Cardiac fibroblast (primary cell): Measurements from ENCODE around the gene NSUN2.

Experiments
- DNase-seq, 2 donors: peaks; one replicate each; pipeline versions ENCODE4 v3.0.0 to v3.0.0-alpha.2; 2010; ENCODE audit warnings: low read depth in 2 of 2
- H3K4me3 ChIP-seq, 2 donors: replicated peaks in 1 of 2; 1 replicate in 1 of 2; 2 replicates in 1 of 2; pipeline ENCODE4 v1.5.1; 2011; ENCODE audit warnings: low read depth in 2 of 2, low read length in 2 of 2, mild to moderate bottlenecking in 2 of 2, moderate library complexity in 1 of 2
- TF ChIP-seq, protein P1 (sequence below): IDR thresholded peaks from one replicate; pipeline ENCODE4 v1.5.1; 2011; ENCODE audit warnings: low read depth, mild to moderate bottlenecking, low read length, inconsistent platforms

NSUN2 gene

DNA sequence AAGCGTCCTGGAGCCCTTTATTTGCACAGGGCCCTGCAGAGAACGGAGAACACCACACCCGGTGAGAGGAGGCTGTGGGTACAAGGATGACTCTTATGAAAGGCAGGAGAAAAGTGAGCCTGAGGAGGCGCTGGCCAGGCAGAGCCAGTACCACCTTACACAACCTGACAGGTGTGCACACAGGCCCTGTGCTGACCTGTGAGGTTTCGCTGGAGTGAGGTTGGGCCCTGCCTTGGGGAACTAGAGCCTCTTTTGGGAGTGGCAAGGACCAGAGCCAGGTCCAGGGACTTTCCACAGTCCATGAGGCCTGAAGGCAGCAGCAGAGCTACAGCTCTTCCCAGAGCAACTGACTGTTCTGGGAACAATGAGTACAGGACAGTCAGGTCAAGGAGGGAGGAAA lies 3.4 kb upstream of the NSUN2 start:
- TF ChIP-seq, protein P1, sequence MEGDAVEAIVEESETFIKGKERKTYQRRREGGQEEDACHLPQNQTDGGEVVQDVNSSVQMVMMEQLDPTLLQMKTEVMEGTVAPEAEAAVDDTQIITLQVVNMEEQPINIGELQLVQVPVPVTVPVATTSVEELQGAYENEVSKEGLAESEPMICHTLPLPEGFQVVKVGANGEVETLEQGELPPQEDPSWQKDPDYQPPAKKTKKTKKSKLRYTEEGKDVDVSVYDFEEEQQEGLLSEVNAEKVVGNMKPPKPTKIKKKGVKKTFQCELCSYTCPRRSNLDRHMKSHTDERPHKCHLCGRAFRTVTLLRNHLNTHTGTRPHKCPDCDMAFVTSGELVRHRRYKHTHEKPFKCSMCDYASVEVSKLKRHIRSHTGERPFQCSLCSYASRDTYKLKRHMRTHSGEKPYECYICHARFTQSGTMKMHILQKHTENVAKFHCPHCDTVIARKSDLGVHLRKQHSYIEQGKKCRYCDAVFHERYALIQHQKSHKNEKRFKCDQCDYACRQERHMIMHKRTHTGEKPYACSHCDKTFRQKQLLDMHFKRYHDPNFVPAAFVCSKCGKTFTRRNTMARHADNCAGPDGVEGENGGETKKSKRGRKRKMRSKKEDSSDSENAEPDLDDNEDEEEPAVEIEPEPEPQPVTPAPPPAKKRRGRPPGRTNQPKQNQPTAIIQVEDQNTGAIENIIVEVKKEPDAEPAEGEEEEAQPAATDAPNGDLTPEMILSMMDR = no peak
- DNase-seq = no peak
- H3K4me3 ChIP-seq = no peak overlapping the region

DNA sequence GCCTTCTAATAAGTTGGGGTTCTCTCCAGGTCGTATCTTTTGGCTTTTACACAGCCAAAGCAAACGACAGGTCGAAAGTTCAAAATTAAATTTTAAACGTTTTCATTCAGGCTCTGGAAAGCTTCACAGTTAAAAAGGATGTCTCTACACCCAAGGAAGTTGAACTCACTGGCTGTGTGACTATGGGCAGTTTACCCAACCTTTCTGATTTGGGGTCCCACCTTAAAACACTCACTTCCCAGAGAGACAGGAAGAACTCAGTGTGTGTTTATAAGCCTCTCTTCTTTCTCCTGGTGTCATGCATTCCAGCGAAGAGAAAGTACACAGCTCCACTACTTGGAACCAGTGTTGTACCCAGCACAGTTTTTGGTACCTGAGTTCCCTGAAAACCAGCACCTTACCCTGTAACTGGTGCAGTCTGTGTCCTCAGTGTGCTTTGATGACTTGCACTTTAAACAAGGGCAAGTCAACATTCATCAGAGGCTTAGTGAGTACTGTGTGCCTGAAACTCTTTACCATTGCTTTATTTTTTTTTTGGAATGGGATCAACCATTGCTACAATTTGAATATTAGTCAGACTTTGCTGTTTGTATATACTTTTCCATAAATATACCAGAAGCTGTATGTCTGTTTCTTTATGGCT lies 2.1 kb upstream of the NSUN2 start:
- DNase-seq = peak in 1 of 2 donors; percentile 22
- TF ChIP-seq, protein P1 = no peak
- no peak overlapping the region for H3K4me3 ChIP-seq

DNA sequence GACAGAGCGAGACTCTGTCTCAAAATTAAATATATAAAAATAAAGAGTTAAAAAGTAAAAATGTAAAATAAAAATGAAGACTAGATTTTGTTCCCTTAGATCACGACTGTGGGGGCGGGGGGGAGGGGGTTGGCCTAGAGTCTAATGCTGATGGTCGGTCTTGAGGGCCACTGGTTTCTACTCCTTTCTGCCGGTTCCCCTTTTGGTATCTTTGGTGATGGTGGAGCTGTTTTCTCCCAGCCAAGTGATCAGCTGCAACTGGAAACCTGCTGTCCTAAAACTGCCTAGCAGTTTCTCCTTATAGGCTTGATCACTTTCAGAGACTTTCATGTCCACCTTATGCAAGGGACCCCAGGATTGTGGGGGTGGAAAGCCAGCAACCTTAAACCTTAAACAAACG lies 1.5 kb upstream of the NSUN2 start:
- H3K4me3 ChIP-seq = peak overlapping the region; percentile 90 to 91
- DNase-seq = peak in 1 of 2 donors; percentile 5

DNA sequence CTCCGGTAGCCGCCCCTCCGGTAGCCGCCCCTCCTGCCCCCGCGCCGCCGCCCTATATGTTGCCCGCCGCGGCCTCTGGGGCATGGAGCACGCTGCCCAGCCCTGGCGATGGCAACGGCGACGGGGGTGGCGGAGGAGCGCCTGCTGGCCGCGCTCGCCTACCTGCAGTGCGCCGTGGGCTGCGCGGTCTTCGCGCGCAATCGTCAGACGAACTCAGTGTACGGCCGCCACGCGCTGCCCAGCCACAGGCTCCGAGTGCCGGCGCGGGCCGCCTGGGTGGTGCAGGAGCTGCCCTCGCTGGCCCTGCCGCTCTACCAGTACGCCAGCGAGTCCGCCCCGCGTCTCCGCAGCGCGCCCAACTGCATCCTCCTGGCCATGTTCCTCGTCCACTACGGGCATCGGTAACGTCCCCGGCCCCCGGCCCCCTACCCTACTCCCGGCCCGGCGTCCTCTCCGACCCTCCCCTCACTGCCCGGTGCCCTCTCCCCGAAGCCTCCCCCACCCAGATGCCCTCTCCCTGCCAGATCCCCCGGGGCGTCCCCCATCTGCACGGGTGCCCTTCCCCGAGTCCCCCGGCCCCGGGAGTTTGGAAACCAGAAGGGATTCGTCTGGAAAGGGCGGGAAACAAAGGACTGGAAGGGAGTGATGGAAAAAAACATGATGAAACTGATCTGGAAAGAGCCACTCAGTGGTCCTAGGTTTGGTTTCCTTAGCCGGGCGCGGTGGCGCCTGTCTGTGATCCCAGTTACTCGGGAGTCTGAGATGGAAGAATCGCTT lies 813 bp upstream of the NSUN2 start:
- peak; percentile 12 to 19 for DNase-seq
- H3K4me3 ChIP-seq = peak overlapping the region; percentile 90 to 91
- TF ChIP-seq, protein P1 = no peak

More for the DNA sequence above, 1.5 kb upstream of the NSUN2 start:
- TF ChIP-seq, protein P1 = no peak

DNA sequence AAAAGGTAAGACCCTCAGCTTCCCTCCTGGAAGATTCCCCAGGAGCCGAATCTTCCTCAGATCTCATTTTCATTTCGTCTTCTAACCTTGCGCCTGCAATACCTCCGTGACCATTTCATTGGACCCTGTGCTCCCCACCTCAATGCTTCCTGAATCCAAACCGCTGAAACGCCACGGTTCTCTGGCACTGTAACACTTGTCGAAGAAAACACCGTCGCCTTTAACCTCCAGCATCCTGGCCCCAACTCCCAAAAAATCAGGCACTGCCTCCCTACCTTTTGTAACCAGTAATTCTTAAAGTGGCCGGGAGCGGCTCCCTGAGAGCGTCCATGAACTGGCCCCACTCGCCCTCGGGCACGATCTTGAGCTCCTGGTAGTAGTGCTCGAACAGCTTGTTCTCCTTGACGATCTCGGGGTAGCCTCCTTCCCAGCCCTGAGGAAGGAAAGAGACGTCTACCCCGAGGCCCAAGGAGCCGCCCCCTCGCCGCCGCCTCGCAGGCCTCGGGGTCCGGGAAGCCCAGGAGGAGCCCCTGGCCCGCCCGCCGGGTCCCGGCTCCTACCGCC lies 438 bp downstream of the NSUN2 start:
- peak overlapping the region; percentile 90 to 91 for H3K4me3 ChIP-seq
- TF ChIP-seq, protein P1 = peak; percentile 15
- DNase-seq = peak; percentile 28 to 44

DNA sequence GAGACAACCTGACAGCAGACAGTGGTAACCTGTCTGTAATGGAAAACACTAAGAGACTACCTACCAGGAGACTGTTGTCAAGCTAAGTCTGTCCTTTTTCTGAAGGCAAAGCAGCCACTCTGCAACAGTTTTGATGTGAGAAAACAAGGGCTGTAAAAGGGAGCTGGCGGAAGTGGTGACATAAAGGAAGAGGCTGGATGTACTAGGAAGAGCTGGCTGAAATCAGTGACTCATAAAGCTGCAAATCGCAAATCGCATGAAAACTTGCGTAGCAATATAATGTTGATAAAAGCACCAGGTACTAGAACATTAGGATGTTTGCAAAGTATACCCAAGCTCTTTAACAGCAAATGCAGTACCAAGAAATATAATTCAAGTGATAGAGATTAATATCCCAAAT lies 1.4 kb downstream of the NSUN2 start:
- peak overlapping the region in 1 of 2 donors; percentile 91 for H3K4me3 ChIP-seq
- TF ChIP-seq, protein P1 = no peak
- peak; percentile 9 to 29 for DNase-seq
